Measurements from ENCODE around the gene DYNC1I2. TPM values are rescaled to one million over a fixed set of nuclear protein-coding genes. Genes with fewer than 3 reads are reported as not detected.

The DYNC1I2 gene
- total RNA-seq, 4 donors from 2014 or later: 47.5 to 146 (median 101) TPM

- peaks cover 0 to 32% (median 16%) of the 10 kb centered on the region in 4 donors for H3K36me3 ChIP-seq
- no peak for TF ChIP-seq CTCF (IDR thresholded peaks at IDR 0.05)
- no peak for TF ChIP-seq EP300 (IDR thresholded peaks at IDR 0.05; ENCODE audit: low read depth)
- no peak for TF ChIP-seq POLR2AphosphoS5 (IDR thresholded peaks at IDR 0.05)
- TF ChIP-seq POLR2A (IDR thresholded peaks at IDR 0.05): no peak
- in situ Hi-C loops (cut with MboI; ENCODE audit: low pct_ligation_motif_present in 1 of 4, low pct_unique_long_range_greater_than_20kb in 1 of 4, low sequenced_read_pairs in 3 of 4): no loop called here
- WGBS, 2 donors (ENCODE audit: low coverage in 1 of 2): 59 to 83% methylated on average over 2 of the region's 2 CpGs
- no peaks in the 10 kb centered on the region for H3K27me3 ChIP-seq
- H3K9me3 ChIP-seq: no peaks in the 10 kb centered on the region
- intact Hi-C loops (cut with DNase I; ENCODE audit: low total_unique reads): no loop called here
- H3K27ac ChIP-seq: no peak overlapping the region
- no peak overlapping the region for H3K4me3 ChIP-seq
- H3K4me1 ChIP-seq: no peaks in the 10 kb centered on the region
- DNase-seq: no peak
Observed at GRCh38 chr2:171741189-171741588, 53.9 kb downstream of the DYNC1I2 start.

- no peaks in the 10 kb centered on the region for H3K4me1 ChIP-seq
- H3K27ac ChIP-seq: no peak overlapping the region
- H3K36me3 ChIP-seq: peaks cover 0 to 48% (median 17%) of the 10 kb centered on the region in 4 donors
- 63 to 73% methylated on average over 1 of the region's 1 CpG for WGBS, 2 donors (ENCODE audit: low coverage in 1 of 2)
- intact Hi-C loops (cut with DNase I; ENCODE audit: low total_unique reads): no loop called here
- TF ChIP-seq POLR2A (IDR thresholded peaks at IDR 0.05): no peak
- no peak for TF ChIP-seq POLR2AphosphoS5 (IDR thresholded peaks at IDR 0.05)
- TF ChIP-seq CTCF (IDR thresholded peaks at IDR 0.05): no peak
- no peak for TF ChIP-seq EP300 (IDR thresholded peaks at IDR 0.05; ENCODE audit: low read depth)
- no peaks in the 10 kb centered on the region for H3K9me3 ChIP-seq
- DNase-seq: no peak
- no peaks in the 10 kb centered on the region for H3K27me3 ChIP-seq
- in situ Hi-C loops (cut with MboI; ENCODE audit: low pct_ligation_motif_present in 1 of 4, low pct_unique_long_range_greater_than_20kb in 1 of 4, low sequenced_read_pairs in 3 of 4): no loop called here
- H3K4me3 ChIP-seq: no peak overlapping the region
Observed at GRCh38 chr2:171742760-171743159, 55.5 kb downstream of the DYNC1I2 start.

- H3K27me3 ChIP-seq: no peaks in the 10 kb centered on the region
- H3K27ac ChIP-seq: no peak overlapping the region
- in situ Hi-C loops (cut with MboI; ENCODE audit: low pct_ligation_motif_present in 1 of 4, low pct_unique_long_range_greater_than_20kb in 1 of 4, low sequenced_read_pairs in 3 of 4) (no loop called here), intact Hi-C loops (cut with DNase I; ENCODE audit: low total_unique reads) (no loop called here)
- TF ChIP-seq EP300 (IDR thresholded peaks at IDR 0.05; ENCODE audit: low read depth) (no peak), POLR2AphosphoS5 (IDR thresholded peaks at IDR 0.05) (no peak), CTCF (IDR thresholded peaks at IDR 0.05) (no peak), POLR2A (IDR thresholded peaks at IDR 0.05) (no peak)
- no peak for DNase-seq
- 57 to 64% methylated on average over 1 of the region's 1 CpG for WGBS, 2 donors (ENCODE audit: low coverage in 1 of 2)
- no peaks in the 10 kb centered on the region for H3K9me3 ChIP-seq
- H3K36me3 ChIP-seq: peaks cover 0 to 67% (median 18%) of the 10 kb centered on the region in 4 donors
- H3K4me3 ChIP-seq: no peak overlapping the region
- no peaks in the 10 kb centered on the region for H3K4me1 ChIP-seq
Observed at GRCh38 chr2:171745141-171745540, 57.9 kb downstream of the DYNC1I2 start.

GRCh38 chr2:171745806-171746205, 58.5 kb downstream of the DYNC1I2 start:
- no peaks in the 10 kb centered on the region for H3K4me1 ChIP-seq
- H3K36me3 ChIP-seq: peaks cover 0 to 71% (median 18%) of the 10 kb centered on the region in 4 donors
- intact Hi-C loops (cut with DNase I; ENCODE audit: low total_unique reads): no loop called here
- 50 to 52% methylated on average over 4 of the region's 4 CpGs for whole genome bisulfite sequencing, 2 donors (ENCODE audit: low coverage in 1 of 2)
- H3K4me3 ChIP-seq: no peak overlapping the region
- no peaks in the 10 kb centered on the region for H3K9me3 ChIP-seq
- in situ Hi-C loops (cut with MboI; ENCODE audit: low pct_ligation_motif_present in 1 of 4, low pct_unique_long_range_greater_than_20kb in 1 of 4, low sequenced_read_pairs in 3 of 4): no loop called here
- no peaks in the 10 kb centered on the region for H3K27me3 ChIP-seq
- DNase-seq: no peak
- TF ChIP-seq CTCF (IDR thresholded peaks at IDR 0.05) (no peak), POLR2A (IDR thresholded peaks at IDR 0.05) (no peak), EP300 (IDR thresholded peaks at IDR 0.05; ENCODE audit: low read depth) (no peak), POLR2AphosphoS5 (IDR thresholded peaks at IDR 0.05) (no peak)
- no peak overlapping the region for H3K27ac ChIP-seq

Measured in transverse colon (tissue), 4 donors.